Fibroblast of pulmonary artery (primary cell): ENCODE measurements around the gene RAB40C.

Experiments used
- DNase-seq: peaks from one replicate; pipeline ENCODE4 v3.0.0-alpha.2; 2010; ENCODE audit warnings: low read depth
- H3K4me3 ChIP-seq: replicated peaks from 2 replicates; pipeline ENCODE4 v1.5.1; 2011; ENCODE audit warnings: low read depth, mild to moderate bottlenecking, control low read depth, low read length, moderate library complexity
- CTCF ChIP-seq: IDR thresholded peaks from 2 replicates; pipeline ENCODE4 v1.5.1; 2011; ENCODE audit warnings: mild to moderate bottlenecking, control low read depth, low read length, inconsistent platforms; ENCODE audit errors: missing control alignments

The RAB40C gene

GRCh38 chr16:635573-636205 lies 45.8 kb downstream of the RAB40C start:
- peak overlapping the region; percentile 74 for H3K4me3 ChIP-seq

GRCh38 chr16:636206-637080 lies 46.6 kb downstream of the RAB40C start, which contains the start of gene METTL26:
Gene METTL26 (minus strand): TSS chr16:636305. CDS start chr16:636290, 15 bp downstream.
- H3K4me3 ChIP-seq = peak within 1 kb of the TSS; percentile 74
- peak; percentile 94 for DNase-seq
- no peak for TF ChIP-seq CTCF

More at GRCh38 chr16:635573-636205, 45.8 kb downstream of the RAB40C start:
- no peak for DNase-seq
- no peak for TF ChIP-seq CTCF

GRCh38 chr16:637081-638018 lies 47.5 kb downstream of the RAB40C start:
- peak overlapping the region; percentile 74 for H3K4me3 ChIP-seq
- no peak for TF ChIP-seq CTCF
- DNase-seq = peak; percentile 89

GRCh38 chr16:638034-638543 lies 48.2 kb downstream of the RAB40C start:
- H3K4me3 ChIP-seq = no peak overlapping the region
- TF ChIP-seq CTCF = no peak

GRCh38 chr16:638836-639235 lies 49.0 kb downstream of the RAB40C start:
- no peak overlapping the region for H3K4me3 ChIP-seq
- no peak for TF ChIP-seq CTCF
- no peak for DNase-seq

More at GRCh38 chr16:638034-638543, 48.2 kb downstream of the RAB40C start:
- DNase-seq = no peak

GRCh38 chr16:640614-641013 lies 50.7 kb downstream of the RAB40C start:
- no peak for TF ChIP-seq CTCF
- peak overlapping the region; percentile 70 for H3K4me3 ChIP-seq
- no peak for DNase-seq
